Lower leg skin (tissue), 4 donors: ENCODE measurements around the gene ZNF648. TPM values are rescaled to one million over a fixed set of nuclear protein-coding genes. Genes with fewer than 3 reads are reported as not detected.

ENCODE experiments used
- DNase-seq, 2 donors: peaks; one replicate each; pipeline ENCODE4 v3.0.0-alpha.2; 2019; ENCODE audit warnings: low spot score in 2 of 2
- H3K4me3 ChIP-seq: fragments of 200-600 bp; sonication (generic); 2 replicates; pipeline ENCODE4 v1.5.1; 2017; ENCODE audit warnings: mild to moderate bottlenecking, low read depth; ENCODE audit not compliant: poor library complexity, severe bottlenecking
- POLR2A ChIP-seq, 2 donors: fragments of 450-650 bp; IDR thresholded peaks; one replicate each; pipeline ENCODE4 v1.6.1; 2016 to 2017; ENCODE audit warnings: antibody characterized with exemption in 2 of 2, mild to moderate bottlenecking in 1 of 2, moderate library complexity in 1 of 2
- WGBS, 2 donors: methylation state at CpG; one replicate each; pipeline ENCODE4 v1.1.5; 2018; 5-methylcytosine and 5-hydroxymethylcytosine counted together
- intact Hi-C: fragments of 100-400 bp; cut with DNase I; formaldehyde crosslinking; loops from one replicate; pipeline ENCODE4 v1.15.0; 2023; ENCODE audit warnings: low total_unique reads
- total RNA-seq, 4 donors: library from RNA; depleted of rRNA; stranded (reverse); fragments of >200 nt; gene quantifications; one replicate each; pipeline ENCODE4 v1.1.0, GENCODE V29; 2016
- TF ChIP-seq, protein P1 (sequence below), 3 donors: fragments of 450-650 bp; IDR thresholded peaks; one replicate each; pipeline ENCODE4 v1.5.1; 2016; ENCODE audit warnings: antibody characterized with exemption in 3 of 3, mild to moderate bottlenecking in 3 of 3, moderate library complexity in 2 of 3

The ZNF648 gene, protein sequence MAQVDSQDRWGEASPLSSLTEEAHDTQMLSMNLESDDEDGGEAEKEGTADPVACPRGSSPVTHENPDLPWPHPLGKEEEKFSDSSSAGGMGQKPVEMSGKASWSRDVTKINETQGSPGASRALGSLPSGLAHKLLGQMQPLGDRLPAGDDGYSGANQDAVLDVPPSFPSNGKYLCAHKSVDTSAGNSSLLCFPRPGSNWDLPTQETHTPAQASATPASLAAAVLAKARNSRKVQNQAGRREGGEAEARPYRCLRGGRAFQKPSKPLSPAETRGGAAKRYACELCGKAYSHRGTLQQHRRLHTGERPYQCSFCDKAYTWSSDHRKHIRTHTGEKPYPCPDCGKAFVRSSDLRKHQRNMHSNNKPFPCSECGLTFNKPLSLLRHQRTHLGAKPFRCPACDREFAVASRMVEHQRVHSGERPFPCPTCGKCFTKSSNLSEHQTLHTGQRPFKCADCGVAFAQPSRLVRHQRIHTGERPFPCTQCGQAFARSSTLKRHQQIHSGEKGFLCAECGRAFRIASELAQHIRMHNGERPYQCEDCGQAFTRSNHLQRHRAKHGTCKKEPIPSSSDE
- under 1 TPM; 0.04 to 0.57 (median 0.09) TPM for total RNA-seq

DNA sequence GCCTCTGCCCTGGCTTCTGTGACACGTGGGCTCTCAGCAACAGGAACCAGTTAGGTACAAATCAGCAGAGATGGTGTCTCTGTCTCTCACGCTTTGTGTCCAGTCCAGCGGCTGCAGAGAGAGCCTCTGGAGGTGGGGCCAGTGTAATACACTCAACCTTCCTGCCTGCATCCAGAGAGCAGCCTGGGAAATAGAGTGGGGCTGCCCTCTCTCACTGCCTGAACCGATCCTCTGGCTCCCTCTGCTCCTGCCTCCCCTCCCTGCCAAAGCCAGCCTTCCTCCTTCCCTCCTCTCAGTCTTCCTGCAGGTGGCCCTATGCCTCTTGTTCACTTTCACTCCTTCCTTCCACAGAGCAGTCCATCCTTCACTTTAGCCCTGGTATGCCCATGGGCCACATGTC, at the start of gene ZNF648:
Gene ZNF648 (minus strand): TSS at position 119 of the 400 bp plus-strand sequence. CDS start 3,702 bp downstream, outside the sequence.
- intact Hi-C loops: no loop called here
- 48 to 51% methylated on average over 4 of the region's 4 CpGs for WGBS, 2 donors
- no peak for DNase-seq
- TF ChIP-seq, protein P1, sequence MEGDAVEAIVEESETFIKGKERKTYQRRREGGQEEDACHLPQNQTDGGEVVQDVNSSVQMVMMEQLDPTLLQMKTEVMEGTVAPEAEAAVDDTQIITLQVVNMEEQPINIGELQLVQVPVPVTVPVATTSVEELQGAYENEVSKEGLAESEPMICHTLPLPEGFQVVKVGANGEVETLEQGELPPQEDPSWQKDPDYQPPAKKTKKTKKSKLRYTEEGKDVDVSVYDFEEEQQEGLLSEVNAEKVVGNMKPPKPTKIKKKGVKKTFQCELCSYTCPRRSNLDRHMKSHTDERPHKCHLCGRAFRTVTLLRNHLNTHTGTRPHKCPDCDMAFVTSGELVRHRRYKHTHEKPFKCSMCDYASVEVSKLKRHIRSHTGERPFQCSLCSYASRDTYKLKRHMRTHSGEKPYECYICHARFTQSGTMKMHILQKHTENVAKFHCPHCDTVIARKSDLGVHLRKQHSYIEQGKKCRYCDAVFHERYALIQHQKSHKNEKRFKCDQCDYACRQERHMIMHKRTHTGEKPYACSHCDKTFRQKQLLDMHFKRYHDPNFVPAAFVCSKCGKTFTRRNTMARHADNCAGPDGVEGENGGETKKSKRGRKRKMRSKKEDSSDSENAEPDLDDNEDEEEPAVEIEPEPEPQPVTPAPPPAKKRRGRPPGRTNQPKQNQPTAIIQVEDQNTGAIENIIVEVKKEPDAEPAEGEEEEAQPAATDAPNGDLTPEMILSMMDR (IDR thresholded peaks at IDR 0.05): no peak
- no peak for TF ChIP-seq POLR2A (IDR thresholded peaks at IDR 0.05)
- no peak within 1 kb of the TSS for H3K4me3 ChIP-seq

GRCh38 chr1:182110635-182111034, 49.1 kb upstream of the ZNF648 start:
- TF ChIP-seq POLR2A (IDR thresholded peaks at IDR 0.05): no peak
- TF ChIP-seq, protein P1 (IDR thresholded peaks at IDR 0.05): no peak
- WGBS, 2 donors: 87 to 91% methylated on average over 6 of the region's 6 CpGs
- no peak overlapping the region for H3K4me3 ChIP-seq
- intact Hi-C loops: no loop called here
- no peak for DNase-seq

GRCh38 chr1:182109771-182110170, 48.3 kb upstream of the ZNF648 start:
- H3K4me3 ChIP-seq: no peak overlapping the region
- DNase-seq: no peak
- TF ChIP-seq, protein P1 (IDR thresholded peaks at IDR 0.05): no peak
- no peak for TF ChIP-seq POLR2A (IDR thresholded peaks at IDR 0.05)
- intact Hi-C loops: no loop called here
- 96 to 98% methylated on average over 3 of the region's 3 CpGs for WGBS, 2 donors

- intact Hi-C loops: no loop called here
- 68 to 74% methylated on average over 2 of the region's 2 CpGs for WGBS, 2 donors
- TF ChIP-seq, protein P1 (IDR thresholded peaks at IDR 0.05): no peak
Measured at GRCh38 chr1:182107209-182107608, 45.7 kb upstream of the ZNF648 start.

DNA sequence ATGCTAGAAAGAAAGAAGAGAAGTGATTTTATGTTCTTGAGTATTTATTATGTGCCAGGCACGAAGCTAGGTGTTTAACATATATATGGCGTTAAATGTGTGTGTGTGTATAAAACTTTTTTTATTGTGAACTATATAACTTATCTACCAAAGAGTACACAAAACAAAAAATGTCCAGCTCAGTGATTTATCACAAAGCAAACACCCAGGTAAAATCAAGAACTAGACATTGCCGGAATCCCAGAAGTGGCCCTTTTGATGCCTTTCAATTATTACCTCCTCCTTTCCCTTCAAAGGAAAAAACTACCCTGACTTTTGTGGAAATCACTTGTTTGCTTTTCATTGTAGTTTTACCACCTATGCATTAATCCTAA, 40.5 kb upstream of the ZNF648 start:
- intact Hi-C loops: no loop called here
- WGBS, 2 donors: 85 to 86% methylated on average over 3 of the region's 3 CpGs

More at GRCh38 chr1:182107209-182107608, 45.7 kb upstream of the ZNF648 start:
- DNase-seq: no peak
- H3K4me3 ChIP-seq: no peak overlapping the region

More for the DNA sequence above, 40.5 kb upstream of the ZNF648 start:
- DNase-seq: no peak
- no peak overlapping the region for H3K4me3 ChIP-seq
- TF ChIP-seq, protein P1 (IDR thresholded peaks at IDR 0.05): no peak
- TF ChIP-seq POLR2A (IDR thresholded peaks at IDR 0.05): no peak
